Measurements from ENCODE around the gene TTC22.

DNA sequence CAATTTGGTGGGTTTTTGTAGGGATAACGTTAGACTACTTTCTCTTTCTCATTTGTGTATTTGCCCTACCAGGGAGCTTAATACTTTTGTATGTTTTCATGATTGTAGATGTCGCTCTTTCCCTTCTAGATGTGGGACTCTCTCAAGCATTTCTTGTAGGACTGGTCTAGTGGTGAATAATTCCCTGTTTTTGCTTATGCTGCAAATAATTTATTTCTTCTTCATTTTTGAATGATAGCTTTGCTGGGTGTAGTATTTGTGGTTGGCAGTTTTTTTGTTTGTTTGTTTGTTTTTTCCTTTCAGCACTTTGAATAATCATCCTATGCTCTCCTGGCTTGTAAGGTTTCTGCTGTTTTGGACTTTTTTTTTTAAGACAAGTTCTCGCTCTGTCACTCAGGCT lies 22.5 kb upstream of the TTC22 start:
- TF ChIP-seq EZH2 (IDR thresholded peaks at IDR 0.05; ENCODE audit: borderline replicate concordance, low read depth, low read length, severe bottlenecking), result no peak
- TF ChIP-seq, protein P1, sequence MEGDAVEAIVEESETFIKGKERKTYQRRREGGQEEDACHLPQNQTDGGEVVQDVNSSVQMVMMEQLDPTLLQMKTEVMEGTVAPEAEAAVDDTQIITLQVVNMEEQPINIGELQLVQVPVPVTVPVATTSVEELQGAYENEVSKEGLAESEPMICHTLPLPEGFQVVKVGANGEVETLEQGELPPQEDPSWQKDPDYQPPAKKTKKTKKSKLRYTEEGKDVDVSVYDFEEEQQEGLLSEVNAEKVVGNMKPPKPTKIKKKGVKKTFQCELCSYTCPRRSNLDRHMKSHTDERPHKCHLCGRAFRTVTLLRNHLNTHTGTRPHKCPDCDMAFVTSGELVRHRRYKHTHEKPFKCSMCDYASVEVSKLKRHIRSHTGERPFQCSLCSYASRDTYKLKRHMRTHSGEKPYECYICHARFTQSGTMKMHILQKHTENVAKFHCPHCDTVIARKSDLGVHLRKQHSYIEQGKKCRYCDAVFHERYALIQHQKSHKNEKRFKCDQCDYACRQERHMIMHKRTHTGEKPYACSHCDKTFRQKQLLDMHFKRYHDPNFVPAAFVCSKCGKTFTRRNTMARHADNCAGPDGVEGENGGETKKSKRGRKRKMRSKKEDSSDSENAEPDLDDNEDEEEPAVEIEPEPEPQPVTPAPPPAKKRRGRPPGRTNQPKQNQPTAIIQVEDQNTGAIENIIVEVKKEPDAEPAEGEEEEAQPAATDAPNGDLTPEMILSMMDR (IDR thresholded peaks at IDR 0.05; ENCODE audit: borderline replicate concordance, extremely low read depth, low read length, poor library complexity, severe bottlenecking), result no peak
